Neural progenitor cell (in vitro differentiated cells): ENCODE results near the gene PATJ. TPM values are rescaled to one million over a fixed set of nuclear protein-coding genes. Genes with fewer than 3 reads are reported as not detected.

Experiments used
- DNase-seq: peaks from one replicate; pipeline ENCODE4 v3.0.0-alpha.2; 2016; ENCODE audit warnings: low spot score
- H2AFZ ChIP-seq: fragments of 200-600 bp; sonication (generic); replicated peaks from 2 replicates; pipeline ENCODE4 v1.6.1; 2016; ENCODE audit warnings: antibody characterized with exemption
- H3F3A ChIP-seq: fragments of 200-600 bp; sonication (generic); 2 replicates; pipeline ENCODE4 v1.6.1; 2016; ENCODE audit warnings: antibody characterized with exemption, low read depth
- H3K27ac ChIP-seq: fragments of 200-600 bp; sonication (generic); 2 replicates; pipeline ENCODE4 v1.5.1; 2016; ENCODE audit warnings: mild to moderate bottlenecking
- H3K27me3 ChIP-seq: fragments of 200-600 bp; sonication (generic); 2 replicates; pipeline ENCODE4 v1.6.1; 2016; ENCODE audit warnings: mild to moderate bottlenecking, moderate library complexity
- H3K36me3 ChIP-seq: fragments of 200-600 bp; sonication (generic); 2 replicates; pipeline ENCODE4 v1.5.1; 2016
- H3K4me1 ChIP-seq: fragments of 200-600 bp; sonication (generic); 2 replicates; pipeline ENCODE4 v1.6.1; 2016; ENCODE audit warnings: mixed run types
- H3K4me2 ChIP-seq: fragments of 200-600 bp; sonication (generic); 2 replicates; pipeline ENCODE4 v1.6.1; 2016
- H3K4me3 ChIP-seq: fragments of 200-600 bp; sonication (generic); 2 replicates; pipeline ENCODE4 v1.5.1; 2016
- H3K79me2 ChIP-seq: fragments of 200-600 bp; sonication (generic); 2 replicates; pipeline ENCODE4 v1.6.1; 2016; ENCODE audit warnings: low read depth
- H3K9ac ChIP-seq: fragments of 200-600 bp; sonication (generic); 2 replicates; pipeline ENCODE4 v1.6.1; 2016
- H3K9me3 ChIP-seq: fragments of 200-600 bp; sonication (generic); 2 replicates; pipeline ENCODE4 v1.5.1; 2016; ENCODE audit warnings: low read depth
- H4K20me1 ChIP-seq: fragments of 200-600 bp; sonication (generic); 2 replicates; pipeline ENCODE4 v1.6.1; 2016; ENCODE audit warnings: low read depth
- H3K27ac Mint-ChIP-seq: 3 replicates; pipeline ENCODE4 v1.8.0; 2021; ENCODE audit warnings: mixed read lengths
- H3K27me3 Mint-ChIP-seq: 2 replicates; pipeline ENCODE4 v1.8.0; 2022; ENCODE audit warnings: low read depth, mild to moderate bottlenecking, inconsistent platforms, moderate library complexity, mixed read lengths; ENCODE audit not compliant: insufficient read depth
- H3K36me3 Mint-ChIP-seq: 3 replicates; pipeline ENCODE4 v1.8.0; 2021; ENCODE audit warnings: mixed read lengths
- H3K4me1 Mint-ChIP-seq: 3 replicates; pipeline ENCODE4 v1.8.0; 2021; ENCODE audit warnings: mixed read lengths
- H3K4me3 Mint-ChIP-seq: 3 replicates; pipeline ENCODE4 v1.8.0; 2021; ENCODE audit warnings: mild to moderate bottlenecking, moderate library complexity, mixed read lengths
- H3K9me3 Mint-ChIP-seq: 3 replicates; pipeline ENCODE4 v1.8.0; 2020; ENCODE audit warnings: mixed read lengths
- CTCF ChIP-seq: fragments of 200-600 bp; sonication (generic); IDR thresholded peaks from 2 replicates; pipeline ENCODE4 v1.5.1; 2017; ENCODE audit warnings: antibody characterized with exemption, mild to moderate bottlenecking
- EZH2 ChIP-seq: fragments of 200-600 bp; sonication (generic); IDR thresholded peaks from 2 replicates; pipeline ENCODE4 v1.6.1; 2017; ENCODE audit warnings: antibody characterized with exemption, mild to moderate bottlenecking, moderate library complexity
- EZH2phosphoT487 ChIP-seq: fragments of 200-600 bp; sonication (generic); IDR thresholded peaks from 2 replicates; pipeline ENCODE4 v1.6.1; 2017; ENCODE audit warnings: antibody characterized with exemption
- total RNA-seq: library from RNA; depleted of rRNA; stranded (reverse); fragments of >200 nt; gene quantifications from 2 replicates; pipeline ENCODE4 v1.2.3, GENCODE V29; 2015; ENCODE audit warnings: low replicate concordance

Gene PATJ
- total RNA-seq, 1 donor from 2014 or later = 24.8 TPM

- Histone ChIP-seq H3K4me1 (peaks cover 7% of the 10 kb centered on the region), H3K4me3 (no peak overlapping the region), H3K36me3 (no peaks in the 10 kb centered on the region), H2AFZ (no peak overlapping the region), H3K9me3 (no peaks in the 10 kb centered on the region), H3K9ac (no peak overlapping the region), H3F3A (peaks cover 3% of the 10 kb centered on the region), H4K20me1 (no peaks in the 10 kb centered on the region), H3K79me2 (no peaks in the 10 kb centered on the region), H3K4me2 (no peak overlapping the region), H3K27me3 (no peaks in the 10 kb centered on the region), H3K27ac (no peak overlapping the region)
- Mint-ChIP-seq H3K9me3 (no peaks in the 10 kb centered on the region), H3K27me3 (peaks cover 2% of the 10 kb centered on the region), H3K27ac (no peak overlapping the region), H3K36me3 (no peaks in the 10 kb centered on the region), H3K4me3 (no peak overlapping the region), H3K4me1 (peaks cover 42% of the 10 kb centered on the region)
- TF ChIP-seq EZH2phosphoT487 (no peak), CTCF (no peak), EZH2 (no peak)
- no peak for DNase-seq
Observed at GRCh38 chr1:61983236-61983635, 241.0 kb downstream of the PATJ start.

DNA sequence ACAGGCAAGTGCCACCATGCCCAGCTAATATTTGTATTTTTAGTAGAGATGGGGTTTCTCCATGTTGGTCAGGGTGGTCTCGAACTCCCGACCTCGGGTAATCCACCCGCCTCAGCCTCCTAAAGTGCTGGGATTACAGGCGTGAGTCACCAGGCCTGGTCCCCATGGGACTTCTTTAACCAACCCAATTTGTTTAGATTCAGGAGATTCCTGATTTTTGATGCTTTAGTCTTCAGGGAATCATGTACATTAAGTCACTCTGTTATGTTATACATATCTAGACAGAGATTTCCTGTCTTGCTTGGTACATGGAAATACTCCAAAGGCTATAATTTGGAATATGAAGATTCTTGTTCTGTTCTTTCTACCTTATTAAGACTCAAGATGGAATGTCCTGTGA, 250.0 kb downstream of the PATJ start:
- H3K36me3 Mint-ChIP-seq = peaks cover 4% of the 10 kb centered on the region
- H3K9ac ChIP-seq = no peak overlapping the region
- H3F3A ChIP-seq = no peaks in the 10 kb centered on the region
- H3K27ac ChIP-seq = no peak overlapping the region
- no peak overlapping the region for H2AFZ ChIP-seq
- no peaks in the 10 kb centered on the region for H3K9me3 ChIP-seq
- no peaks in the 10 kb centered on the region for H3K79me2 ChIP-seq
- H3K9me3 Mint-ChIP-seq = no peaks in the 10 kb centered on the region
- TF ChIP-seq EZH2 = no peak
- TF ChIP-seq EZH2phosphoT487 = no peak
- no peak for TF ChIP-seq CTCF
- H3K4me3 Mint-ChIP-seq = no peak overlapping the region
- no peak for DNase-seq
- H3K4me2 ChIP-seq = no peak overlapping the region
- no peaks in the 10 kb centered on the region for H3K36me3 ChIP-seq
- no peaks in the 10 kb centered on the region for H4K20me1 ChIP-seq
- H3K4me1 Mint-ChIP-seq = peaks cover 13% of the 10 kb centered on the region
- H3K27me3 Mint-ChIP-seq = peaks cover 4% of the 10 kb centered on the region
- no peak overlapping the region for H3K4me3 ChIP-seq
- H3K27me3 ChIP-seq = no peaks in the 10 kb centered on the region
- no peak overlapping the region for H3K27ac Mint-ChIP-seq
- H3K4me1 ChIP-seq = no peaks in the 10 kb centered on the region

GRCh38 chr1:61993331-61993961, 251.2 kb downstream of the PATJ start:
- Histone ChIP-seq H3K36me3 (no peaks in the 10 kb centered on the region), H3F3A (no peaks in the 10 kb centered on the region), H3K27me3 (no peaks in the 10 kb centered on the region), H2AFZ (no peak overlapping the region), H3K4me3 (no peak overlapping the region), H3K79me2 (no peaks in the 10 kb centered on the region), H3K4me1 (no peaks in the 10 kb centered on the region), H4K20me1 (no peaks in the 10 kb centered on the region), H3K4me2 (no peak overlapping the region), H3K9ac (no peak overlapping the region), H3K27ac (no peak overlapping the region), H3K9me3 (no peaks in the 10 kb centered on the region)
- H3K9me3 Mint-ChIP-seq = no peaks in the 10 kb centered on the region
- DNase-seq = no peak
- H3K27me3 Mint-ChIP-seq = peaks cover 4% of the 10 kb centered on the region
- no peak overlapping the region for H3K4me3 Mint-ChIP-seq
- no peak for TF ChIP-seq EZH2
- TF ChIP-seq EZH2phosphoT487 = no peak
- no peak for TF ChIP-seq CTCF
- H3K27ac Mint-ChIP-seq = no peak overlapping the region
- H3K4me1 Mint-ChIP-seq = peaks cover 14% of the 10 kb centered on the region
- H3K36me3 Mint-ChIP-seq = peaks cover 4% of the 10 kb centered on the region
